ENCODE results near the gene YES1.

The YES1 gene

GRCh38 chr18:811892-812375 is at the start of gene YES1:
TSS of gene YES1 (minus strand) at chr18:812242. CDS start at chr18:756827, 55,415 bp downstream.
- DNase-seq: no peak

- no peak for DNase-seq
Observed at GRCh38 chr18:857986-858385, 45.9 kb upstream of the YES1 start.

GRCh38 chr18:853471-853870 is 41.4 kb upstream of the YES1 start:
- no peak for DNase-seq

DNA sequence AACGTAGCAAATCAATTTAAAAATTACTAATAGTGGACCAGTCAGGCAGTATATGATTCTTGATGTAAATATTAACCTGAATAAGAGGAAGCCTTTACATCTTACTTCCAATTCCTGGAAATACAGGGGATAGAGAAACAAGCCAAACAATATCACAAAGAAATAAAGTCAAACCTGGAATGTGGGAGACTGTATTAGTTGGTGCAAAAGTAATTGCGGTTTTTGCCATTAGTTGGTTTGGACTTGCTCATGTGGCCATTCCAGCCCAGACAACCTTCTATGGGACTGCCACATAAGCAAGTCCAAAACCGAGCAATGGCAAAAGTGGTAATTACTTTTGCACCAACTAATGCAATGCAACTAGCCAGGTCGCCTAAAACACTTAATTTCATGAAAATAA is 38.9 kb upstream of the YES1 start:
- DNase-seq: no peak

GRCh38 chr18:849021-849420 is 37.0 kb upstream of the YES1 start:
- DNase-seq: no peak

DNA sequence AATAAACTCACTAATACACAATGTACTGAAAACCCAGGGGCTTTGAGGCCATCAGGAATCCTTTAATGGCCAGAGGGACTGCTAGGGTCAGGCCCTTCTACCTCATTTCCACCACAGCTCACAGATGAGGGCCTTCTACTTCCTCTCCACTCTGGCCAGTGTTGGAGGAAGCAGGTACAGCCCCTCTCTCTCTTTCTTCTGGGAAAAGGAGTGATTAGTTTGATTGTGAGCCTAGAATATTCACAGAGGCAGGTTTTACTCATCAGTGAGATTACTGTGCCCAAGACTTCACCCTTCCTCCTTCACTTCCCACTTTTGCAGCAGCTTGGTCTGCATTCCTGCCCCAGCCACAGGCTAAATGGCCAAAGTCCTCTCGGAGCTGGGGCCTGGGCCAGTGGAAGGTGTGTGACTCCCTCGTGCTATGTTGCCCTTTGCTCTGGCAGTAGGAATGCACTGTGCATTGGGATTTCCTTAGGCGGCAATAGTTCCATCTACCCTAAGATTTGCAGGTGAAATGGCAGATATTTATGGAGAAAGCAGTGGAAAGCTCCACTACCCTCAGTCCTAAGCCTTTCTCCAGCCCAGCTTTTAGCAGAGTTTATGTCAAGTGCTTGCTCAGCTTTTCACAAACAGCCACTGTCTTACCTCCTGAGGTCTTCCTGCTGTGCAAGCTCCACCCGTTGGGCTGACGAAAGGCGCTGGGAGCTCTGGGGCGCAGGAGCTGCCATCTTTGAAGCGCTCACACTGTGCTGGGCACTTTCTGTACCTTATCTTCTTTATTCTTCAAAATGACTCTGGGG is 36.2 kb upstream of the YES1 start:
- no peak for DNase-seq

GRCh38 chr18:845152-845819 is 33.2 kb upstream of the YES1 start:
- no peak for DNase-seq

- DNase-seq: no peak
Observed at GRCh38 chr18:841647-842370, 29.8 kb upstream of the YES1 start.

DNA sequence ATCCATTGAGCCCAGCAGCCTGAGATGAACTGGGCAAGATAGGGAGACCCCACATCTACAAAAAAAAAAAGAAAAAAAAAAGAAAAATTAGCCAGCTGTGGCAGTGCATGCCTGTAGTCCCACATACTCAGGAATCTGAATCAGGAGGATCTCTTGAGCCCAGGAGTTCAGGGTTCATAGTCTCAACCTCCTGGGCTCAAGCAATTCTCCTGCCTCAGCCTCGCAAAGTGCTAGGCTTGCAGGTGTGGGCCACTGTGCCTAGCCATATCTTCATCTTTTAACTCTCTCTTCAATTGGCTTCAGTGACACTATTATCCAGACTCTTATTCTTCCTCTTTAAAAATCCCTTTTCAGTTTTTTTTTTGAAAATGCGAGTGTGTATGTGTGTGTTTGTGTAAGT is 28.5 kb upstream of the YES1 start:
- no peak for DNase-seq

DNA sequence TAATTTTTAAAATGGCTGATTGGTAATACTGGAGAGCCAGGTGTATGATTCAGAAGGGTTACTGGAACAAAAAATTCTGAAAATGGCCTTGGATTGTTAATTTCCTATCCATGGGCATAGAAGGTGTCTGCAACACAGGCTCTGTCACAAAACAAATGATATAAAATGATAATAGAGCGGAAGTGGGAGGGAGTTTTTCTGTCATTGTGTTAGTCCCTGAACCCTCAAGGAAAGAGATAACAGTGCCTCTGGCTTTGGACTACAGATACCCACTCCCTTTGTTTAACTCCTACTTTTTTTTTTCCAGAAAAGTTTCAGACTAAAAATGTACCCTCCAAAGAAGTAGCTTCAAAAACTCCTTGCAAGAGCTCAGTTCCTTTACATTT is 28.0 kb upstream of the YES1 start:
- no peak for DNase-seq

DNA sequence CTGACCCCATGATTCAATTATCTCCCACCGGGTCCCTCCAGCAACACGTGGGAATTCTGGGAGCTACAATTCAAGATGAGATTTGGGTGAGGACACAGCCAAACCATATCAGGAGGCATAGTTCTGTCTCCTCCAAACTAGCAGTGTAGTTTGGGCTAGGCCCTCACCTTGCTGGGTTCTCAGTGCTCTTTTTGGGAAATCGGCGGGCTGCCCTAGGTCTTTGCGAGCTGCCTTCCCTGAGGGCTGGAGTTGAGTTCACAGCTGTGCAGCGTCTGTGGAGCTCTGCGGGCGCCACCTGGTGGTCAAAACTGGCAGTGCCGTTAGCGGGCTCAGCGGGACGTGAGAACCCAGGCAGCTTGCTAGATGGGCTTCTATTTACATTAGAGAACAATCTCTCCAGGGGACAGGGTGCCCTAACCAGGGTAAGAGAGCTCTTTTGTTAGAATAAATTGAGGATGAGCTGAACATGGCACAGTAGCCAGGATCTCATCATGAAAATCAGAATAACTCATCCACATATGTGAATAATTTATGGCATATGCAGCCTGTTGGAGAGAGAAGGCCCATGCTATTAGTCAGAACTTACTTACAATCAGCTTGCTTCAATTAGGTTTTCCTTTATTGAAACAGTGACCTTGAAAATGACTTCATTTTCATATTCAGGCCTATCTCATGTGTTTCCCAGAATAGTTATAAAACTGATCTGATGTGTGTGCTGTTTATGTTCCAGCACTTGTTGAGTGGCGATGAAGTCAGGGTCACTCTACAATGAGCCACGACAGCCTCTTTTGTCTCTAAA is 27.4 kb upstream of the YES1 start:
- DNase-seq: peak; percentile 90

DNA sequence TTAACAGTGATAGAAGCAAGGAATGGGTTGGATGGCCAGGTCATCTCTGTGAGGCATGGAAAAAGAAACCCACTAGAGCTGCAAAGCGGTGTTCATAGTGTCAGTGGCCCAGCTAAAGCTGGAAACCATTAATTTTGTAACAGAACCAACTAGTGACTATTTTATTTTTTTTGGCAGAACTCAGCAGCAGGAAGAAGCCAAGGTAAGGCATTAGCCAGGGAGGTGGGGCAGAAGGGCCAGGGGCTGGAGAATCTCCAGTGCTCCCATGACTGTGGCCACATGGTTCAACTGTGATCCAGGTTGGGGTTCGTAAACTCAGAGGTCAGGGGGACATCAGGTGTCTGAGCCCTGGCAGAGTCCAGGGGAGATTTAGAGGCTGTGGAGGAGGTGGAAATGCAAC is 25.9 kb upstream of the YES1 start:
- DNase-seq: no peak

- no peak for DNase-seq
Observed at GRCh38 chr18:834082-834720, 22.2 kb upstream of the YES1 start.

GRCh38 chr18:833197-833596 is 21.2 kb upstream of the YES1 start:
- DNase-seq: no peak

- no peak for DNase-seq
Observed at GRCh38 chr18:832085-832681, 20.1 kb upstream of the YES1 start.

GRCh38 chr18:830315-830901 is 18.4 kb upstream of the YES1 start:
- peak; percentile 37 for DNase-seq

- no peak for DNase-seq
Observed at GRCh38 chr18:829432-829831, 17.4 kb upstream of the YES1 start.

- DNase-seq: no peak
Observed at GRCh38 chr18:827093-827677, 15.1 kb upstream of the YES1 start.

GRCh38 chr18:825891-826585 is 14.0 kb upstream of the YES1 start:
- no peak for DNase-seq

DNA sequence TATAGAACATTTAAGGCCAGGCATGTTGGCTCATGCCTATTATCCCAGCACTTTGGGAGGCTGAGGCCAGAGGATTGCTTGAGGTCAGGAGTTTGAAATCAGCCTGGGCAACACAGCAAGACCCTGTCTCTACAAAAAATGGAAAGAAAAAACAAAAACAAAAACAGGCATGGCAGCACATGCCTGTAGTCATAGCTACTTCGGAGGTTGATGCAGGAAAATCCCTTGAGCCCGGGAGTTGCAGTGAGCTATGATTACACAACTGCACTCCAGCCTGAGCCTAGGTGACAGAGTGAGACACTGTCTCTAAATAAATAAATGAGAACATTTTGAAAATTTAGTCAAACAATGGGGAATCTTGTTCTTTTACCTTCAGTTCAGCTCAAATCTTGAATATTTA is 12.1 kb upstream of the YES1 start:
- no peak for DNase-seq
